ENCODE results near the gene YPEL5.
"Not testable (repeated sequence)": the region's sequence is repeated elsewhere in the genome, so short reads cannot be mapped to it uniquely, and the experiment has no call there.

The YPEL5 gene

DNA sequence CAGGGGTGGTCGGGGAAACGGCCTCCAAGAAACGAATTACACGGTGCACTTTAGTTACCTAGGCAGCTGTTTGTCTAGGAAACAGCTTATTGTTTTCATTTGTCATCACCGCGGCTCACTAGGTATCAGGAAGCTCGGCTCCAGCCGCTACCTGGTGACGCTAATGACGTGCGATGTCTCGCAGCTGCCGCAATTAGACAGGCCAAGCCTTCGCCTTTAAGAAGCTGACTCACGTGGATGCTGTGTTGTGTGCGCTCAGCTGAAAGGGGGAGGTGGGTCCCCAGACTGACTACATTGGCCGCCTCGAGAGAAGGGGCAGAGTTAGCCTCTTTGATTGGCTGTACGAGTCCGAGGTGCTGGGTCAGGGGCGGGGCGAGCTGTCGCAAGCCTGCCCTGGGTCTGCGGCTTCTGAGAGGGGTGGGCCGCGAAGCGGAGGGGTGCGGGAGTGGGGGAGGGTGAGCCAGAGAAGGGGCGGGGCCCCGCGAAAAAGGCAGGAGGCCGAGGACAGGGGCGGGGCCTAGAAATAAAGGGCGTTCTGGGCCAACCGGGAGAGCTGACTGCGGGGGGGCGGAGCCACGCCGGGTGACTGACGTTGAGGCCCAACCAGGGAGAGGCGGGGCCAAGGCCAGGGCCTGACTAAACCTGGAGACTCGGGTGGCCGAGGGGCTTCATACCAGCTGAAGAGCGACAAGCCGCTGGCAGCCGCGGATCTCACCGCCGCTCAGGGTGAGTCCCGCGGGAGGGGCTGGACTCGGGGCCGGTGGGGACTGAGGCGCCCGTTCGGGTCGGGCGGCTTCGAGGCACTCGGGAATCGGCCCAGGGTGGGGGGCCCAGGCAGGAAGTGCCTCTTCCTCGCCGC is at the start of gene YPEL5:
Gene YPEL5, plus strand, starts transcription at position 671 of the 859 bp plus-strand sequence. CDS start 9,645 bp downstream, outside the sequence.
- DNase-seq: peak; percentile 98

DNA sequence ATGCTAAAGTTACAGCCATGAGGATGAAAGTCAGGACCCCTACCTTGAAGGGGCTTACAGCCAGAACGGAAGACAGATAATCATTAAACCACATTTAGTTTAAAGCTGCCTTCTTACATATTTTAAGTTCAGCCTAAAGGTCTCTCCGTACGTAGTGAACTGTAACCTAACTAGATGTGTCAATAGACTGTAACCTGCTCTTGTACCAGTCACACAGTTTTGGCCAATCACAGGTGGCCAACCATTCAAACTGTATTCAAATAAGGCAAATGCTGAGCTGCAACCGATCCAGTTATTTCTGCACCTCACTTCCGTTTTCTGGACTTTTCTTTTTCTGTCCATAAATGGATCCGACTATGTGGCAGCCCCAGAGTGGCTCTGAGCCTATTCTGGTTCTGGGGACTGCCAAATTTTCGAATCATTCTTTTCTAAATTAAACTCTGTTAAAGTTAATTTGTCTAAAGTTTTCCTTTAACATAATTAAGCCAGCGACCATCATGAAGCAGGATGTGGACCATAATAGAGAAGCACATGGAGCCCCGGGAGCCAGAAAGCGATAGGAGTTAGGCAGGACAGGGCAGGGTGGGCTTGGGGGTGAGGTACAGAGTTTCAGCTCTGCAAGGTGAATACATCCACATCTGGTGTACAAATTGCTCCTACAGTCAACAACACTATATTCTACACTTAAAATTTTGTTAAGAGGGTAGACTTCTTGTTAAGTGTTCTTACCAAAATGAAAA is 48.4 kb upstream of the YPEL5 start:
- DNase-seq: no peak

- not testable (repeated sequence) for DNase-seq
Measured at GRCh38 chr2:30099366-30099765, 47.4 kb upstream of the YPEL5 start.

DNA sequence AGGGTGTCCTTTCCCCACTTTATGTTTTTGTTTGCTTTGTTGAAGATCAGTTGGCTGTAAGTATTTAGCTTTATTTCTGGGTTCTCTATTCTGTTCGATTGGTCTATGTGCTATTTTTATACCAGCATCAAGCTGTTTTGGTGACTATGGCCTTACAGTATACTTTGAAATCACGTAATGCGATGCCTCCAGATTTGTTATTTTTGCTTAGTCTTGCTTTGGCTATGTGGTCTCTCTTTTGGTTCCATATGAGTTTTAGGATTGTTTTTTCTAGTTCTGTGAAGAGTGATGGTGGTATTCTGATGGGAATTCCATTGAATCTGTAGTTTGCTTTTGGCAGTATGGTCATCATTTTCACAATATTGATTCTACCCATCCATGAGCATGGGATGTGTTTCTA is 46.1 kb upstream of the YPEL5 start:
- DNase-seq: not testable (repeated sequence)

DNA sequence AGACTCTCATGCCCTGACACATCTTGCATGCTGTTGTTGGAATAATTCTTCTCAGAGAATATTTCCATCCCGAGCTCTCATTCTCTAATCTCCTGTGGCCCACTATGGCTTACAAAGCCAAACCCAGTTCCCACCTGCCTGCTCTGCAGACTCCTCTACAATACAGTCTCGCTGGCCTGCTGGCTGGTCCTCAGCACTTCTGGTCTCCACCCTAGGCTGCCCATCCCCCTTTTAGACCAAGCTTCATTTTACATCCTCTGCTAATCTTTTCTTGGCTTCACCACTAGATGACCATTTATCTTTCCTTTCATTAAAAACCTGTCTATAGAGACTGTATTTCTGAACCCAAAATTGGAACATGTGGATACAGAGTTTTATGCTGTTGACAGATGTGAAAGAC is 42.5 kb upstream of the YPEL5 start:
- no peak for DNase-seq

DNA sequence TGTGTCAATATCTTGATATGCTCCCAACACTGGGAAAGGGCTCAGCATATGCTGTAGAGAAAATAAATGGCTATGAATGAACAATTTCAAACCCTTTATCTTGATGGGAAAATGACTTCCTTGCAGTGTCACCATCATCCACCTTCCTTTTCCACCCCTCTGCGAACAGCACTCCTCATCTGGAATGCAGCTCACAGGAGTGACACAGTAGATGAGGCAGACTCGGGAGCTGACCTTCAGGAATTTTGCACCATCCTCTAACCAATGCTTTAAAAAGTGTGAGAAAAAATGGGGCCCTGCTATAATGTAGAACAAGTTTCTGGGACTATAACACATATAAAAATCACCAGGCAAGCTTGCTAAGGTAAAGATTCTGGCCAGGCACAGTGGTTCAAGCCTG is 41.3 kb upstream of the YPEL5 start:
- DNase-seq: no peak

GRCh38 chr2:30106543-30106942 is 40.3 kb upstream of the YPEL5 start:
- DNase-seq: no peak

DNA sequence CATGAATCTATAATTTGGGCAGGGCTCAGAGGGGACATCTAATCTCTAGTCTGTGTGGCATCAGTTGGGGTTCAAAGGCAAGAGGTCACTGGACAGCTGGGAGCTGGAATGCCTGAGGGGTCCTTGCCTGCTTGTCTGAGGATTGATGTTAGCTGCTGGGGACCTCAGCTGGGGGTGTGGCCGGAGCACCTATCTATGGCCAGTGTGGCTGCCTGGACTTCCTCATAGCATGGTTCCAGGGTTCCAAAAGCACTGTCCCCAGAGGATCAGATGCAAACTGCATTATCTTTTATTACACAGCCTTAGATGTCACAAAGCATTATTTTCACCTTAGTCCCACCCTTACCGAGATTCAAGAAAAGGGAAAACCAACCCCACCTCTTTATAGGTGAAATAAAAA is 38.6 kb upstream of the YPEL5 start:
- DNase-seq: no peak

- DNase-seq: no peak
Measured at GRCh38 chr2:30108851-30109250, 38.0 kb upstream of the YPEL5 start.

- DNase-seq: no peak
Measured at GRCh38 chr2:30109856-30110255, 37.0 kb upstream of the YPEL5 start.

DNA sequence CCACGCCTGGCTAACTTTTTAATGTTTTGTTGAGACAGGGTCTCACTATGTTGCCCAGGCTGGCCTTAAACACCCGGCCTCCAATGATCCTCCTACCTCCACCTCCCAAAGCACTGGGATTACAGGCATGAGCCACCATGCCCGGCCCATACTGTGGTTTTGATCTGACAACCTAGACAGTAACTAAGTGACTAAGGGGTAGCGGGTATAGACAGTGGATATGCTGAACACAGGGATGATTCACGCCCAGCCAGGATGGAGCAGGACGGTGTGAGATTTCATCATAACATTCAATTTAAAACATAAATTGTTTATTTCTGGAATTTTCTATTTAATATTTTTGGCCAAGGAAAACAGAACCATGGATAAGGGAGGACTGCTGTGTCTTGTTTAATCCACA is 36.0 kb upstream of the YPEL5 start:
- no peak for DNase-seq

DNA sequence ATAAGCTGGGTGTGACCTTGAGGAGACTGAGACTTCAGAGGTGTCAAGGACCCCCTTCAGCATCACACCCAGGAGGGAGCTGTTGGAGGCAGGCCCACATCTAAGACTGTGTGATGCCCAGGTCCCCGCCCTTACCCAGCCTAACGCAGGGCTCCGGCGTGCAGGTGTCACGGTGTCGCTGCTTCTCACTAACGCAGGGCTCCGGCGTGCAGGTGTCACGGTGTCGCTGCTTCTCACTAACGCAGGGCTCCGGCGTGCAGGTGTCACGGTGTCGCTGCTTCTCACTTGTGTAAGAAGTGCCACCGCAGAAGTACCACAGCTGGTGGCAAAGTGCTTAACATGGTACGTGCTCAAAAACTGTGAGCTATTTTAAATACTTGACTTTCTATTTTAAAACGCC is 35.6 kb upstream of the YPEL5 start:
- not testable (repeated sequence) for DNase-seq

DNA sequence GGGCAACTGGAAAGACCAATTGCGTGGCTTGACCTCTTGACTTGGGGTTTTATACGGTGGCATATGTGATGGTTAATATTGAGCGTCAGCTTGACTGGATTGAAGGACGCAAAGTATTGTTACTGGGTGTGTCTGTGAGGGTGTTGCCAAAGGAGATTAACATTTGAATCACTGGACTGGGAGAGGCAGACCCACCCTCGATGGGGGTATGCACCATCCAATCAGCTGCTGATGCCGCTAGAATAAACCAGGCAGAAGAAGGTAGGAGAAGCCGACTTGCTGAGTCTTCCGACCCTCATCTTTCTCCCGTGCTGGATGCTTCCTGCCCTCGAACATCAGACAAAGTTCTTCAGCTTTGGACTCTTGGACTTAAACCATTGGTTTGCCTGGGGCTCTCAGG is 34.2 kb upstream of the YPEL5 start:
- DNase-seq: no peak

DNA sequence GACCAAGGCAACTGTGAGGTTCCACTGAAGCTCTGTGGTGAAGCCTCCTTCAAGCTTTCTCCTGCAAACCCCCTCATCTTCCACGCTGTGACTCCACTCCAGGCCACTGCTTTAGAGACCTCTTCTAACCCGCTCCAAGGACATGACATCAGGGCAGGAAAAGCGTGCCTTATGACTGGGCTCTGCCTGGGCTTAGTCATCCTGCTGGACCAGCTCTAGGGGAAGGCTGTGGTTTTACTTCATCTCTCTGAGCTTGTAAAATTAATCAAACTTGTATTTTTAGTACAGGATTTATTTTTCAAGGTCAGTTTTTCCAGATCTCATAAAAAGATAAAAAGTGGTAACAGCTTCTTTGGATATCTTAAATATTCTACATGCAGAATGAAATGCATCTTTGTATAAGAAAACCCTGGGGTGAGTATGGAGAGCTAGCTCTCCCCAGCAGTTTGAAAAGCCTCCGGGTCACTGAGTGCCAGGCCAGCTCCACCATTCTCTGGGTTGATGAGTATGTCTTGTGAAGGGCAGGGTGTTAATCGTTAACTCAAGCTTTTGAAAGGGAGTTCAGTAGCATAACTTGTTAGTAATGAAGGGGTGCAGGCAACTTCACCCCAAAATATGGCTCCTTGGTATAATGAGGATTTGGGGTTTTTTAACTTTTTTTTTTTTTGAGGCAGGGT is 33.1 kb upstream of the YPEL5 start:
- DNase-seq: no peak

GRCh38 chr2:30115141-30115980 is 31.4 kb upstream of the YPEL5 start:
- DNase-seq: peak; percentile 38

- no peak for DNase-seq
Measured at GRCh38 chr2:30115981-30116285, 30.9 kb upstream of the YPEL5 start.

DNA sequence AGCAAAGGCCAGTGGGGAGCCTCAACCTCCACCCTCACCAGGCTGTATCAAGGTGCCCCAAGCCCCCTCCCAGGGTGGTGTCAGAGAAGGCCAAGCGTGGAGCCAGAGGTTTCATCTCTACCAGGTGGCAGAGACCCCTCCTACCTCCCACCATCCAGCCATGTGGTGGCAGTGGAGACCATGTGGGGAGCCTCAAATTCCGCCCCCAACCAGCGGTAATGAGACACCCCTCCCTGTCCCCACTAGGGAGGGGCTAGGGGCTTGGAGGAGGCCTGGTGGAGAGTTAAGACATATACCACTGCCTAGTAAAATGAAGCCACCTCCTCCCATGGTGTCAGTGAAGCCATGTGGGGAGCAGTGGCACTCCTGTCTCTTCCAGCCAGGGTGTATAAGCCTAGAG is 24.4 kb upstream of the YPEL5 start:
- no peak for DNase-seq

- DNase-seq: no peak
Measured at GRCh38 chr2:30127016-30127893, 19.6 kb upstream of the YPEL5 start.

DNA sequence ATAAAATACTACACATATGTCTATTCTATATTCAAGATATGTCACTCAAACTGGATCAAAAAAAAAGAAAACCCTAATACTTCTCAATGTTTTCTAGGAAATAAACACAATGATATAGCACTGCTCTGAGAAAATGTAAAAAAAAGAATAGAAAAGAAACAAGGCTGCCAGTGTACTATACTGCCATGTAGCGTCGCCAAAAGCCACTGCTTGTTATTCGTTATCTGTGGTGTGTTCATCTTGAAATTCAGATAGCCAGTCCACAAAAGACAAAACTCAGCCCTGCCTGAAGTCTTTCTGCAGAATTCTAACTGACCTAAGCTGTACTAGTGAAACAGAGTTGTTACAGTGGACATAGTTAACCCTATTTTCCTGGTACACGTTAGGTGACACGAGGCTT is 12.2 kb upstream of the YPEL5 start:
- no peak for DNase-seq

- no peak for DNase-seq
Measured at GRCh38 chr2:30135541-30135940, 11.3 kb upstream of the YPEL5 start.

- no peak for DNase-seq
Measured at GRCh38 chr2:30136764-30137444, 9.9 kb upstream of the YPEL5 start.

Data from NCI-H1092 (cell line).